GM19351 (cell line): ENCODE measurements around the gene TUBB4B.

ENCODE experiments used
- ATAC-seq: cut with Tn5 transposase; IDR thresholded peaks from one replicate; pipeline ENCODE4 v1.9.1; 2021; ENCODE audit warnings: mild to moderate bottlenecking, moderate library complexity; ENCODE audit not compliant: unreplicated experiment

TUBB4B gene

DNA sequence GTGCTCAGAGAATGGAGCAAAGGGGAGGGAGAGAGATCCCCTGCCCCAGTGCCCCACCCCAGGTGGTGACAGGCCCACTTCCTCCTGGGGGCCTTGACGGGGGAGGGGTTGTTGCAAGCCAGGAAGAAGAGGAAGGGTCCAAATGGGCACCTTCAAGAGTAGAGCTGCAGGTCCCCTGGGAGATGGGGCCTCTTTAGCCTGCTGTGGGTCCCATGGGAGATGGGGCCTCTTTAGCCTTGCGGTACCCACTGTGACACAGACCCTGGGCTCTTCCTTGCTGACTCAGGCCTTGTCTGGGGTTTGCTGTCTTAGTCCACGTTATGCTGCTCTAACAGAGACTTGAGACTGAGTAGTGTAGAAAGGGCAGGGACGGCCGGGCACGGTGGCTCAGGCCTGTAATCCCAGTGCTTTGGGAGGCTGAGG, 26.9 kb downstream of the TUBB4B start:
- no peak for ATAC-seq

DNA sequence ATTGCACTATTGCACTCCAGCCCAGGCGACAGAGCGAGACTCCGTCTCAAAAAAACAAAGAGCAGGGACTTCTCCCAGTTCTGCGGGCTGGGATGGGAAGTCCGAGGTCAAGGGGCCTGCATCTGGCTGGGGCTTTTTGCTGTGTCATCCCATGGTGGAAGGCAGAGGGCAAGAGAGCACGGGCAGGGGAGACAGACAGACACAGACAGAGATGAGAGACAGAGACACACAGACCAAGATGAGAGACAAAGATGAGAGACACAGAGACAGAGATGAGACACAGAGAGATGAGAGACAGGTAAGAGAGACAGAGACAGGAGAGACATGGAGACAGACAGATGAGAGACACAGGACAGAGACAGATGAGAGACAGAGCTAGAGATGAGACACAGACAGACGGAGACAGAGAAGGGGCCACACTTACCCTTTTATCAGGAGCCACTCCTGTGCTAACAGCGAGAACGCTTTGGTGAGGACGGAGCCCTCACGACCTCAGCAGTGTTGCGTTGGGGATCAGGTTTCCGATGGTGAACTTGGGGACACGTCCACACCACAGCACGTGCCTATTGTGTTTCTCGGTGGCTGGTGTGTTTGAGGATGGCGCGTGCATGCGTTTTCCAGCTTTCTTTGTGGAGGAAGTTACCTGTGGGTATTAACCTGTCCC, 27.6 kb downstream of the TUBB4B start:
- no peak for ATAC-seq

DNA sequence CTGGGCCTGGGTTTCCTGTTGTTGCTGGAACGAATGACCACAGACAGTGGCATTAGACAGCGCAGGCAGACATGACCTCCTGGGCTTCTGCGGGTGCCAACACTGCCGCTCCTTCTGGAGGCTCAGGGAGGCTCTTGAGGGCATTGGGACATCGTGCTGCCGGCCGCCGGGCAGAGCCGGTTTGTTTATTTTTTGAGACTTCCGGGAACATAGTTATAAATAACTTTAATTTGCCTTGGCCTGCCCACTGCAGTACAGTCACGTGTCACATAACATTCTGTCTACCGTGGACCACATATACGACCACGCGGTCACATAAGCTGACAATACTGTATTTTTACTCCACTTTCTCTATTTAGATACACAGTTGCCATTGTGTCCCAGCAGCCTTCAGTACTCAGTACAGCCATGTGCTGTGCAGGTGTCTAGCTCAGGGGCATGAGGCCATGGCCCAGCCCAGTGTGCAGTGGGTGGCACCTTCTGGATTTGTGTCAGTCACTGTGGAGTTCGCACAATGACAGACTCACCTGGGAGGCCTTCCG, 28.2 kb downstream of the TUBB4B start:
- ATAC-seq, result no peak

DNA sequence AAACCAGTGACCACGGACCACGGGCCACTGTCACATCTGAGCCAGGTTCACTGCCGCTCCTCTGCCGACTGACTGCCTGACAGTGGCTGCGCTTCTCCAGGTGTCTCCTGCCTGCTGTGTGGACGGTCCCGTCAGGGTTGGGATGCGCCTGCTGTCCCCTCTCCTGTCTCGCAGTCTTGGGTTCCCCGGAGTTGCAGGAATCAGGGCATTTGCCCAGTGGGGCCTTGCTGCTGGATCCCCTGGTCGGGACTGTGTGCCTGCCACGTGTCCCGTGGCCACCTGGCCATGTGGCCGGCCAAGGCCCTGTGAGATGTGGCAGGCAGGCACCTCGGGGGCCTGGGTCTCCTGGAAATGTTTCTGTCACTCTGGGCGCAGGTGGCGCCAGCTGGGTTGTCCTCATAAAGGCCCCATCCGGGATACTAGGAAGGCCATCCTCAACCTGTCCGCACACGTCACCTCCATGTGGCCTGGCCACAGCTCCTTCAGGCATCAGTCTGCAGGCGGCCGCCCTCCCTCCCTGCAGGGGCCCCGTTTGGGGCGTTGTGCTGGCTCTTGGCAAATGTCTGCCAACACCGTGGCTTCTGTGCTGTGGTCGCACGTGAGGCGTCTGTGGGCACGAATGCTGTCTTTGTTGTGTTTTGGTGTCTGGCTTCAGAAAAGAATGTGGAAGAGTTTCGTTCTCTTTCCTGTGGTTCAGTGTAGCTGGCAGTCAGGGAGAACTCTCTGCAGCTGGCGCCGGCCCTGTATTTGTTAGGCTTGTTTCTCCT, 30.0 kb downstream of the TUBB4B start:
- no peak for ATAC-seq

DNA sequence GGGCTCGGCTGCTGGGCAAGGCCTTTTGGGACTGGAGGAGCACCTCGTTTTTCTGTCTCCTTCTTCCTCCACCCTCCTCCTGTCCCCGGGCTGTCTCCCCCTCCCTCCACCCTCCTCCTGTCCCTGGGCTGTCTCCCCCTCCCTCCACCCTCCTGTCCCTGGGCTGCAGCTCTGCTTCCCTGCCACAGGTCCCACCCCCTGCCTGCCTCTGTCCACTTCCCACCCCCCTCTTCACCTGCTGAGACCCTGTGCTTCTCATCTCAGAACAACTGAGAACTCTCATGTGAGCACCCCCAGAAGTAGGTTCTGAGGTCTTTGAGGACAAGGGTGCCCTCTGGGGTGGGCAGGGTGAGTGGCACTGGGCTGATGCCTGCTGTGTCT, 30.6 kb downstream of the TUBB4B start:
- ATAC-seq, result no peak

DNA sequence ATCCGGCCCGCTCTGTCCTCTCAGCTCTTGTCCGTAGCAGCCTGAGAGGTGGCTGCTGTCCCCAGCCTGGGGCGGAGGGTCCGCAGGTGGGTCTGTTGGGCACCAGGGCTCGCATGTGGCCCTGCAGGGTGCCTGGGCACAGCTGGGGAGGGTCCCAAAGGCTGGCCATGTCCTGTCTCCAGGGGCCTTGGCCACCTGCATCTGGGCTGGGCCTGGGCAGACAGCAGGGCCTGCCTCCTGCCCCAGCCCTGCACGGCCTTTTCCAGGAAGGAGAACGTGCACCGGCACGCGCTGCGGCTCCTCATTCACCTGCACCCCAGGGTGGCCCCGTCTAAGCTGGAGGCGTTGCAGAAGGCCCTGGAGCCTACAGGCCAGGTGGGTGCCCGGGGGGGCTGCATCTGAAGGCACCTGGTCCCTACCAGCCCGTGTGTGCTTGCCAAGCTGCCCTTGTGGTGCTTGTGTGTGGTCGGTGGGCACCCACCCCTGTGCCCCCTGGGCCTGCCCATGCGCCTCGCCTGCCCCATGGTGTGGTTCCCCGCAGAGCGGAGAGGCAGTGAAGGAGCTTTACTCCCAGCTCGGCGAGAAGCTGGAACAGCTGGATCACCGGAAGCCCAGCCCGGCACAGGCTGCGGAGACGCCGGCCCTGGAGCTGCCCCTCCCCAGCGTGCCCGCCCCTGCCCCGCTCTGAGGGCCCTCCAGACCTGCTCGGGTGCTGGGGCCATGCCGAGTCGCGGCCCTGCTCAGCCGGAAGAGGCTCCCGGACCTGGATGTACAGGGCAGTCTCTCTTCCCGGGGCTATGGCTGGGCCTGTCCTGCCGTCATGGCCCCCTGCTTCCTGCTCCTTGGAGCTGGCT, 31.4 kb downstream of the TUBB4B start:
- ATAC-seq, result no peak

DNA sequence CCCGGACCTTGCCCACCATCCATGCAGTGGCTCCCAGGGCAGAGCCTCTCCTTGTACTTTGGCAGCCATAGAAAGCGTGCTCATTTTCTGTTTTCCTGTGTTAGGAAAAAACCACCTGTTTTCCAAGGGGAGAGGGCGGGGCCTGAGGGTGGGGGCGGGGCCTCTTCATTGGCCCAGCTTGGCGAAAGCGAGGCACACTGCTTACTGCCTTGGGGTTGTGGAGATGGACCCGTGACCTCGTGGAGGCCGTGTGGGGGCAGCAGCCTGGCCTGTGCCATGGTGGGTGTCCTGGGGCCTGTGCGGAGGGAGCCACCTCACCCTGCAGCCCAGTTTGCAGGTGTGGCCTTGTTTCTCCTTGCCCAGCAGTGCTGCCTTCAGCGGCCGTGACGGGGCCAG, 32.0 kb downstream of the TUBB4B start:
- no peak for ATAC-seq

DNA sequence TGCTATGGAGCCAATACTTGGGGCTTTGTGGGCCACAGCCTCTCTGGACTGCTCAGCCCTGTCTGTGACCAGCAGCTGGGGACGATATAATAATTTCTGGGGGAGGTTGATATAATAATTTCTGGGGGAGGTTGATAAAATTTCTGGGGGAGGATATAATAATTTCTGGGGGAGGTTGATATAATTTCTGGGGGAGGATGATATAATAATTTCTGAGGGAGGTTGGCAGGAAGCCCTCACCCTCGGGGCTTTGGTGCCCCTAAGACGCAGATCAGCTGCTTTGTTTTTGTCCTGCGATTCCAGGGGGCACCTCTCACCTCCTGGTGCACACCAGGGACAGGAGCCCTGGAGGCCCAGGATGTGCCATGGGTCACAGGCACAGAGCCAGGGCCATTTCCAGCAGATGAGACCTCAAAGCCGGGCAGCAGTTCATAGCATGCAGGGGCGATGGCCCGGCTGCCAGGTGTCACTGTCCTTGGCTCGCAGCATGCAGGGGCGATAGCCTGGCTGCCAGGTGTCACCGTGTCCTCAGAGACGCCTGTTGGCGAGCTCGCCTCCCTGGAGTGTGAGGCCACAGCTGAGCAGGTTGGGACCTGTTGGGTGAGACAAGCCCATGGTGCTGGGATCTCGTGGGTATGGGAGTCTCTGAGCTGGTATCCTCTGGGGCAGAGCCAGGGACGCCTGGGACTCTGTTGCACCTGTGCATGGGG, 32.7 kb downstream of the TUBB4B start:
- ATAC-seq, result no peak

DNA sequence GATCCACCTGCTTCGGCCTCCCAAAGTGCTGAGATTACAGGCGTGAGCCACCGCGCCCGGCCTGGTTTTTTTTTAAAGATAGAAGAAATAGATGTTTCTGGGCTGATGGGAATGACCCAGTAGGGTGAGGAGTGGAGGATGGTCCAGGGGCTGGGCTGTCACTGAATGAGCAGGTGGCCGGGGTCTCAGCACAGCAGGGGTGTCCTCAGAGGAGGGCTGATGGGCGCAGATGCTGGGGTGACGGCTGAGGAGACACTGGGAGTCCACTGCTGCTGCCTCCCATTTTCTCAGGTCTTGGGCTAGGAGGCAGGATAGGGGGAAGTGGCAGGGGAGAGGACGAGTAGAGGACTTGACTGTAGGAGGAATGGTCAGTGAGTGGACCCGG, 34.1 kb downstream of the TUBB4B start:
- ATAC-seq, result no peak

DNA sequence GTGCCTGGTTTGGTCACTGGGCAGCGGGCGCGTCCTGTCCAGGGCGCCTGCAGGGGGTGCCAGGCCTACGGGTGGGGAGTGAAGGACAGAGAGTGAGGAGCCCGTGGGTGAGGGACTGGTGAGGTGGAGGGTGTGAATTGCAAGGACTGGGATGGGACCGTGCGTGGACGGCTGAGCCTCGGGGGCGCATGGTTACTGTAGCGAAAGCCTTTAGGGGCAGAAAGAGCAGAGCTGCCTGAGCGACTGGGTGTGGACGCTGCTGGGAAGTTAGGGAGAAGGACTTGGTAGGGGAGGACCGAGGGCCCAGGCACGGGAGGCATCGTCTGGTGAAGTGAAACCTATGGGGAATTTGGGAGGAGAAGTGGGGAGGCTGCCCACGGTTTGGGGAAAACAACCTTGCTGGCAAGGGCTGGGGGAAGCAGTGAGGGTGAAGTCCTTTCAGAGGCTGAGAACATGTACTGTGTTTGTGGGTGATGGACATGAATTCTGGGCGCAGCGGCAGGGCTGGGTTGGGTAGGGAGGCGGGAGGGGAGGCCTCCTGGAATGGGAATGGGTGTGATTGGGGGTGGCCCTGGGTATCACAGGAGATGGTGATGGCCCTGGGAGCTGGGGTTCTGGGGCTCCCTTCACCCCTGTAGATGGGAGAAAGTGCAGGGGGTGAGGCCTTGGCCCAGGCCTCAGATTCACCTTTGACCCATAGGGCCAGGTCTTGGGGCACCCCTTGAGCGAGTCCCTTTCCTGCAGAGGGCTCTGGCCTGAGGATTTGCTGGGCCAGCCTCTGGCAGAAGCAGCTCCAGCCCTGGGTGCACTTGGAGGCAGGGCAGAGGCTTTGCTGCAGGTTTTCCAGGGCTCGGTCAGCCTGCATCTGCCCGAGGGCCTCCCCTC, 34.7 kb downstream of the TUBB4B start:
- no peak for ATAC-seq

DNA sequence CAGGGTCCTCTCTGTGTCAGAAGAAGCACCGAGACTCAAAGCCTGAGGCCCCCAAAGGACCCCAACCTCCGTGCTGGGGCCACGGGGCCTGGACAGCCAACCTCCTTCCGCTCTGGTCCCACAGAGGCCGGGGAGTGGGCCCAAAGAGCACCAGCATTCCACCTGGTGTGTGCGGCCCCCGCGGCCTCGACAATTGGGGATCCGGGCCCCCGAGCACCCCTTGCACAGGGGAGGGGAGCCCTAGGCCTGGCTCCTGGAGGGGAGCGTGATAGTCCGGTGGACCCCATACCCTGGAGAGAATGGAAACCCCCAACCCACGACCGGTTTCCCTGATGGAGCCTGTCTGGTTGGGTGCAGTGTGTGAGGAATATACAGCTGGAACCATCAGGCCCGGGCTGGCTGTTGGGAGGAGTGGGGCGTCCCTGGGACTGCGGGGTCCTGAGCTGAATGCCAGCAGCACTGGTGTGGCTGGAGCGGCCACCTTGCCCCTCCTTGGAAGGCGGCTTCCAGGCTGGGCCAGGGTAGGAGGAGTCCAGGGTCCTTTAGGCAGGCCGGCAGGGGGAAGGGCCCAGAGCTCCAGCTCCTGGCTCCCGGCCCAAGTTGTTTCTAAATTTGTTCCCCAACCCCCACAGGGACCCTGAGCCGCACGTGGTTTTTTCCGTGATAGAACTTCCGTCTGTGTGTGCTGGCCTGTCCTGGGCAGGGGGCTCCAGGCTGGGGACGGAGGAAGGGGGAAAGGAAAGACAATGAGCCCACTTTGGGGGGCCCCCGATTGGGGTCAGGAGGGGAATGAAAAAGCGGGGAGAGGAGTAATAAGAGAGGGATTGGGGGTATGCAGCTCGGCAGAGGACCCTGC, 35.6 kb downstream of the TUBB4B start:
- no peak for ATAC-seq

DNA sequence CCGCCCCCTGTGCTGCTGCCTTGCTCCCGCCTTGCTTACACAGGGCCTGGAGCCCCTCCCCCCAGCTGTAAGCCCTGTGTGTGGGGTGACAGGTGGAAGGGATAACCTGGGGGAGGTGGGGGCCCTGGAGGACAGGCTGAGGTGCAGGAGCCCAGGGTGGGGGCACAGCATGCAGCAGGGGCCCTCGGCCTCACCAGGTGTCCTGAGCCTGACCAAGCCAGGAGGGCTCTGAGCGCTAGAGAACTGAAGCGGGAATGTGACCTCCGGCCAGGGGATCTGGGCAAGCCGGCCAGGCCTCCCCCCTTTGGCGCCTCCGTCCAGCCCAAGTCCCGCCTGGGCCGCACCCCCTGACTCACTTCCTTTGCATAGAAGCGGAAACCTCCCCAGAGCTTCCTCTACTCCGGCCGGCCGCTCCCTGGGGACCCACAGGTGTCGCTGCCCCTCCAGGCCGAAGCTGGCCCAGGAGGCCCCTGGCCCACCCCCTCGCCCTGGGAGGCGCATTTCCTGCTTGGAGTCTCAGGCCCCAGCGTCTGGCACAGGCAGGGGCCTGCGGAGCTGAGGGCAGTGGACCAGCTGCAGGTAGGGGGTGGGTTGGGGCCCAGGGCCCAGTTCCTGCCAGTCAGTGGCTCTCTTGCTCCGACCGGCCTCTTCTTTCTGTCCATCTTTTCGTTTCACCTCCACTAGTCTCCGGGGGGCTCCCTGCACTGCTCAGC, 36.4 kb downstream of the TUBB4B start, which contains the start of gene TOR4A:
Gene TOR4A (plus strand): TSS at position 398 of the 713 bp plus-strand sequence. CDS start 964 bp downstream, outside the sequence.
- ATAC-seq, result peak; percentile 71

DNA sequence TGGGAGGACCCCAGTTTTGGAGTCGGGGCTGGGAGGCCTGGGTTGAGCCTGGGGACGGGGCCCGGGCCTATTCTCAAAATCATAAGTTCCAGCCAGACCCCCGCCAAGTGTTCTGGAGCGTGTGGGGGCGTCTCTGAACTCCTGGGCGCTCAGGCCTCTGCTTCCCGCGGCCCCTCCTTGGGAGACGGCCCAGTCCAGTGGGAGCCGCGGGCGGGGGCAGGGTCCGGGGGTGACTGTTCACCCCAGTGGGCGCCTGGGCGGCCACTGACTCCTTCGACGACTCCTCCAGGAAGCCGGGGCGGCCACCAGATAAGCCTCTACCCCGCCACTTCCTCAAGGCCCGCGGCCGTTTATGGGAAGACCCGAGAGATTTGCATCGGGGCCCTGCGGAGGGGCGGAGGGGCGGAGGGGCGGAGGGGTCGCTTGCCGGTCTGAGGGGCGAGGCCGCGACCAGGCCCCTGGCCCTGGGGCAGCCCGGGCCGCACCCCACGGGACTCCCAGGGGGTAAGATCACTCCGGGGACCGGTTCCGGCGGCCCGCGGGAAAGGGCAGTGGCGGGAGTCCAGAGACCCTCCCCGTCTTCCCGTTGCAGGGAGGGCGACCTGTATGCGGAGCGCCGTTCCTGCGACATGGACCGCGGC, 37.1 kb downstream of the TUBB4B start:
- ATAC-seq, result no peak

DNA sequence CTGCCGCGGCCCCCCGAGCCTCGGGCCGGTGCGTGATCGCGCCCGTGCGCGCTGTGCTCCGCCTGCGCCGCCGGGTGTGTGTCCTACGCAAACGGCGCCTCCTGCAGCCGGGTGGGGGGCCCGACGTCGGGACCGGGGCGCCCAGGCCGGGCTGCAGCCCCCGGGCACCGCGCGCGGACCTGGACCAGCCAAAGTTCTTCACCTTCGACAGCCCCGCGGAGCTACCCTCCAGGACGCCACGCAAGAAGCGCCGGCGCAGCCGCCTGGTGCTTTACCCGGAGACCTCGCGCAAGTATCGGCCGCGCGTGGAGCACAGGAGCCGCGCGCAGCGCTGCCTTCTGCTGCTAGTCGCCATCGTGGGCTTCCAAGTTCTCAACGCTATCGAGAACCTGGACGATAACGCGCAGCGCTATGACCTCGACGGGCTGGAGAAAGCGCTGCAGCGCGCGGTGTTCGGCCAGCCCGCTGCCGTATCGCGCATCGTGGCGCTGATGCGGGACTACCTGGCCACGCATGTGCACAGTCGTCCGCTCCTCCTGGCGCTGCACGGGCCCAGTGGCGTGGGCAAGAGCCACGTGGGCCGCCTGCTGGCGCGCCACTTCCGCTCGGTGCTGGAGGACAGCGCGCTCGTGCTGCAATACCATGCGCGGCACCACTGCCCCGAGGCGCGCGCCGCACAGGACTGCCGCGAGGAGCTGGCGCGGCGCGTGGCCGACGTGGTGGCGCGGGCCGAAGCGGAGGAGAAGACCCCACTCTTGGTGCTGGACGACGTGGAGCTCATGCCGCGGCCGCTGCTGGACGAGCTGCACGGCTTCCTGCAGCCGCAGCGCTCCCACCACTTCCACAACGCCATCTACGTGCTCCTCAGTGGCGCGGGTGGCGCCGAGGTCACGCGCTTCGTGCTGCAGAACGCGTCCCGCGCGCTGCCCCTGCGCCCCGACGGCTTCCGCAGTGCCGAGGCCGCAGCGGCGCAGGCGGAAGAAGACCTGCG, 37.9 kb downstream of the TUBB4B start:
- no peak for ATAC-seq

DNA sequence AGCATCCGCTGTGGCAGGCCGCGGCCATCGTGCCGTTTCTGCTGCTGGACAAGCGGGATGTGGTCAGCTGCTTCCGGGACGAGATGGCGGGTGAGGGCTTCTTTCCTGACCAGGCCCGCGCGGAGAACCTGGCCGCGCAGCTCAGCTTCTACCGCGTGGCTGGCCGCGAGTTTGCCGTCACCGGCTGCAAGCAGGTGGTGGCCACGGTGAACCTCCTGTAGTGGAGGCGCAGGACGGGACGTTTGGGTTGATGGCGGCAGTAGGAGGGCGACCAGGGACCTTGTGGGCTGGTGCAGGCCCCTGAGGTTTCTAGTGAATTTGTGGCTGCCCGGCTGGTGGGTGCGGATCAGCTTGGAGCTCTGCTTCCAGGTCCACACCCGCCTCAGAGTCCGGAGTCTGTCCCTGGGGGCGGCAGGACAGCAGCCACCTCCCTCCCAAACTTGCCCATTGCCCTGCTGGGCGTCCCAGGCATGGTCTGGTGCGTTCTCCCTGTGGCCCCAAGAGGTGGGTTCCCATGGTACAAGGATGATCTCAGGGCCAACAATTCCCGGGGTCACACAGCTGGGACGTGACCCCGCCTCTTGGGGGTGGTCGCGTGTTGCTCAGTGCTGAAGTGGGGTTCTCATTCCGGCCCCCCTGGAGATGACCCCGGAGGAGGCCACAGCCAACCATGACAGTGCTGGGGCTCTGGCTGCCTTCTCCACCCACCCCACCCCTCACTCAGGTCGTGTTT, 38.8 kb downstream of the TUBB4B start:
- ATAC-seq, result no peak
